HG03558 (cell line): ENCODE results near the gene IL17C.

Experiments
- ATAC-seq: cut with Tn5 transposase; IDR thresholded peaks from one replicate; pipeline ENCODE4 v1.9.1; 2021; ENCODE audit warnings: moderate number of reproducible peaks; ENCODE audit not compliant: unreplicated experiment; ENCODE audit errors: extremely low read depth

The IL17C gene

DNA sequence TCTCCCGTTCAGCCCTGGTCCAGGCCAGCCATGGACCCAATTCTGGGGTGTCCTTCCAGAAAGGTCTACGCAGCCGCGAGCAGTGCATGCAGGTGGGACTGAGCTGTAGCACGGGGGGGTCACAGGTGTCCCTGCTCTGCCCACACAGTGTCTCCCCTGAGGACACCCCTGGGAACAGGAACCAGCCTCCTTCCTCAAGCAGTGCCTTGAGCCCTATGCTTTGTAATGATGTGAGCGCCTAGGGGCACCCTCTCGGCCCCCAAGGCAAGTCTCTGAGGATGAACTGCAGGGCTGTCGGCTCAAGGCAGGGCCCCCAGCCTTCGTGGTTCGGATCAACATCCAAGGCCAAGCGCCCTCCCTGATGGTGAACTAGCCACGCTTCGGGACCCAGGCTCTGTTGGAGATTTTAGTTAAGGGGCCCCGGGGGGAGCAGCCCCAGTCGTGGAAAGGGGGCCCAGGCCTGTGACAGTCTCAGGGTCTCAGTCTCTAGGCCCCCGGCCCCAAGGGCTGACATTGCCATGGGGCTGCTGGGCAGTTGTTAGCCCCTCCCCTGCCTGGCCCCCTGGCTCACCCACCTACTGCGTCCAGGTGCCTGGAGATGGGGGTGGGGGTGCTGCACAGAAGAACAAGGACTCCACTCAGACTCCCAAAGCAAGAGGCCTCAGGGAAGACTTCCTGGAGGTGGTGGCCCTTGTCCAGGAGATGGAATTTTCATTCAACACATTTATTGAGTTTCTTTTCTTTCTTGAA lies 2.3 kb downstream of the IL17C start:
- ATAC-seq, result no peak

DNA sequence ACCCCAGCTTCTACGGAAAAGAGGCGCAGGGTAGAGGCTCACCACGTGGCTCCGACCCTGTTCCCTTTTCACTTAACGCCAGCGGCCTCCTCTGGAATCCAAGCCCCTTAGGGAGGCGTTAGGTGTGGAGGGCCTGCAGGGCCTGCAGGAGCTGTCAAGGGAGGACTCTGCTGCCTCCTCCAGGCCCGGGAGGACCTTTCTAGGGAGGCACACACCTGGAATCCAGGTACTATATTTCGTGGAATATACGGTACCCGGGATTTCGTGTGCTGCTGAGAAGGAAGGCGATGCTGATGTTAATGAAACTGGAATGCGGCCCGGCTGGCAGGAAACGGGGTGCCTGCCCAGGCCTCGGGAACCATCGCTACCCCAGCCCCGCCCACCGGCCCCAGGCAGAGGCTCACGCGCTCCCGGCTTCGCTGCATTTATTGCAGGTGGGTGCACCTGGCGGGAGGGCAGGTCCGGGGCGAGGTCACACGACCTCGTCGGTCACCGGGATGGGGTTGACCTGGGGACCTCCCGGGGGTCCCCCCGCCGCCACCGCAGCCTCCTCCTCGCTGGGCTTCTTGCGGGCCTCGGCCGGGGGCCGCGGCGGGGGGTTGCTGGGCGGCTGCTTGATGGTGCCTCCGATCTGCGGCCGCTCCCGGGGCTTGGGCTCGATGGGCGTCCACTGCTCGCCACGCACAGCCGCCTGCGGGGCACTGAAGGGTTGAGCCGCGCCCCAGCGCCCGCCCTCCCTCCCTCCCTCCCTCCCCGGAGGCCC lies 4.7 kb downstream of the IL17C start:
- no peak for ATAC-seq

DNA sequence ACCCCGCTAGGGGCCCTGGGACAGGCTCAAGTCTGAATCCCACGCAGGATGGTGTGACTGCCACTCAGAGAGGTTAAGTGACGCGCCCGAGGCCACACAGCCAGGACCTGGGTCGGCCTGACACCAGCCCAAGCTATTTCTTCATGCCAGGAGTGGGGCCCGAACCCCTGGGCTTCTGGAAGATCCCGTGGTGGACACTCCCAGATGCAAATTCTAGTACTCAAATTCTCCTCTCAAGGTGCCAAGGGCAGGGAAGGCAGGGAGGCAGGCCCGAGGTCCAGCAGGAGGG lies 5.2 kb downstream of the IL17C start:
- no peak for ATAC-seq

DNA sequence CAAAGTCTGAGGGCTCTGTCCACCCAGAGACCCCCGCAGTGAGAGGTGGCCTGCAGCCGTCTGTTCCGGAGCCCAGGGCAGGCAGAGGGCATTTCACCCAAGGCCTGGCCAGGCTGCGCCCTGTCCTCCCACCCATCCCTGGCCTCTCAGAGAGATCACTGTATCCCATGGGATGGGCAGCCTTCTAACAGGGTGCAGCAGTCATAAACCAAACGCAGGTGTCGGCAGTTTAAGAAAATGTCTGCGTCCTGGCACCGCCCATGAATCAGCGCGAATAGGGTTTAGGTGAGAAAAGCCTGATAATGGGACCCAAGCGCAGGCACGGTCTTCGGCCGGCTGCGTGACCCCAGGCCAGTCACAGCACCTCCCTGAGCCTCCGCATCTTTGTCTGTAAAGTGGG lies 7.1 kb downstream of the IL17C start:
- no peak for ATAC-seq

DNA sequence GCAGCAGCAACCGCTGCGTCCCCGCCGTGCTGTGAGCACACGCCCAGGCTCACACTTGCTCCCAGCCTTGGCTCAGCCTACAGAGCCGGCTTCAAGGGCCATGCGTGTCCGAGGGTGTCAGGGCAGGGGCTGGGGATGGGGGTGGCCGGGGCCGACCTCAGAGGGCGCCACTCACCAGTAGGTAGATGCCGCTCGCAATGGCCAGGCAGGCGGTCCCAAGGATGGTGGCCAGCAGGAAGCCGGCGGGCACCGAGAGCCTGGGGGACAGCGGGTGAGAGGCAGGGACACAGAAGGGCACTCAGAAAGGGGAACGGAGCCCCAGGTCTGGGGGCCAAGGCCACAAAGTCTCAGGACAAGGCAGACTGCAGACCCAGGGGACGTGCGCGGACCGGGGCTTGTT lies 7.6 kb downstream of the IL17C start:
- ATAC-seq, result no peak

DNA sequence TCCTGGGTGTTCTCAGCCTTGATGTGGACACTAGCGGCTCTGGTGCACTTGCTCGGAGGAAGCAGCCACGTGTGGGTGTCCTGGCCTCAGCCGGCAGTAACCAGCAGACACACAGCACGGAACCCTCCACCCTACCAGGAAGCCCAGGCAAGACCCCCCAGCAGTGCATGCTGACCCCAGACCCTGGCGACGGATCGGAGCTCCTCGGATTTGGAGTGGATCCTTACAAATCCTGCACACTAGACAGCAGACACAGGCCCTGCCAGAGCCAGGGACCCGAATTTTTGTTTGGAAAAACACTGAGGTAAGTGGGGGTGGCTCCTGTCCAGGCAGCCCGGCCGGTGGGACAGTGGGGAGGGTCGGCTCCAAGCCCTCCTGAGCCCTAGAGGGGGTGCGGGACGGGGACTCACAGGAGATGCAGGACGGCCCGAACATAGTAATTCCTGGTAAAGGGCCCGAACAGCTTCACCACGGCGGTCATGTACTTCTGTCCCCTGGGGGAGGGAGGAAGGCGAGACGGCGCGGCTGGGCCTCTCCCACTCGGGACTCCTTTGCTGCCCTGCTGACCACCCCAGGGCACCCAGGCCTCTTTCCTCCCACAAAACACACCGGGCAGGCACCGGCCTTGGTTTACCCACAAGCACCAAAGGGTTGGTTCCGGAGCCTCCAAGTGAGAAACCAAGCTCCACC lies 8.1 kb downstream of the IL17C start:
- no peak for ATAC-seq

DNA sequence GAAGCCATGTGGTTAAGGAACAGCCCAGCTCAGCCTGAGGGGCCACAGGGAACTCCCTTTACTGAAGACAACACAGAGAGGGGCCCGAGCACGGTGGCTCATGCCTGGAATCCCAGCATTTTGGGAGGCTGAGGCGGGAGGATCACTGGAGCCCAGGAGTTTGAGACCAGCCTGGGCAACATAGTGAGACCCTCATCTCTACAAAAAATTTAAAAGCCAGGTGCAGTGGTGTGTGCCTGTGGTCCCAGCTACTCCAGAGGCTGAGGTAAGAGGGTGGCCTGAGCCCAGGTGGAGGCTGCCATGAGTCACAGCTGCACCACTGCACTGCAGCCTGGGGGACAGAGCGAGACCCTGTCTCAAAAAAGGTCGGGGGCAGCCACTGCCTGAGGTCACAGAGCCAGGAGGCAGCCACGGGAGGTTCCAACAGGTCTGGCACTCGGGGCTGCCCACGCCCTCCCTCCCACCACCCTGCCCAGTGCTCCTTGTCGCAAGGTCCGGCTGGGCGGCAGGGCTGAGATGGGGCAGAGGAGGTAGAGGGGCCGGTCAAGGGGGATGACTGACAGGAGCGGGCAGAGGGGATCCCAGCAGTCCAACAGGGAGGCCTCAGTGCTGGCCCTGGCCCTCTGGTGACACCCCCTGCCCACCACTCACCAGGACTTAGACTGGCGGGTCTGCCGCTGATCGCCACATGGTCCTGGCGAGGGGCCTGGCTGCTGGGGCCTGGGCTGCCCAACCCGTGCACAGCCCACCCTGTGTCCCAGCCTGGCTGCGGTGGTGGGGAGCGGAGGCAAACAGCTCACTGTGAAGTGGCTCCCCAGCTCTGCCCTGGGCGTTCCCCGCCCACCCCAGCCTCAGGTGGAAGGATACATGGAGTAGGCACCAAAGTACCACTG lies 9.1 kb downstream of the IL17C start:
- no peak for ATAC-seq

DNA sequence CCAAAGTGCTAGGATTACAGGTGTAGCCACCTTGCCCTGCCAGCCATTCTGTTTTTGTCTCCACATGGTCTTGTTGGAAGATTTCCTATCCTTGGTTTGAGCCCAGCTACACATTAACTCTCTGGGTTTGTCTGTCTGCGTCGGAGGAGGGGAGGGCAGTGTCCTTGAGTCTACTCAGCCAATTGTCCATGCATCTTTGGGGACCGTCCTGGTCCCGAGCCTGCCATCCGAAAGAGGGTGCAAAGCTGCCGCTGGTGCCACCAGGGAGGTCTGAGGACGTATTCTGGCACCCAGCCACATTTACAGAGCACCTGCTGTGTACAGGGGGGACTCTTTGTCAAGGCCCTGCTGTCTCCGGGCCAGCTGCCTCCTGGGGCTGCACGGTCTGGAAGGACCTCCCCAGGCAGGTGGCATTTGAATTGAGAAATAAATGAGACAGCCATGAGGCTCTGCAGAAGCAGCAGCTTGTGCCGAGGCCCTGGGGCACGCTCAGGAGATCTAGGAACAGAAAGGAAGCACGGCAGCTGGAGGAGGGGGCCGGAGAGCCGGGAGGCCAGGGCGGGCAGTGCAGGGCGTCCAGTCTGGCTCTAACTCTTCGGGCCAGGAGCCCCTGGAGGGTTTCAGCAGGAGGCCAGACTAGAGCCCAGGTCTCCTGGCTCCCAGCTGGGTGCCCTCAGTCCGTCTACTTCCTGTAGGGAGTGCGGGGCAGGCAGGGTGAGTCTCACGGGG lies 11.0 kb downstream of the IL17C start:
- no peak for ATAC-seq

DNA sequence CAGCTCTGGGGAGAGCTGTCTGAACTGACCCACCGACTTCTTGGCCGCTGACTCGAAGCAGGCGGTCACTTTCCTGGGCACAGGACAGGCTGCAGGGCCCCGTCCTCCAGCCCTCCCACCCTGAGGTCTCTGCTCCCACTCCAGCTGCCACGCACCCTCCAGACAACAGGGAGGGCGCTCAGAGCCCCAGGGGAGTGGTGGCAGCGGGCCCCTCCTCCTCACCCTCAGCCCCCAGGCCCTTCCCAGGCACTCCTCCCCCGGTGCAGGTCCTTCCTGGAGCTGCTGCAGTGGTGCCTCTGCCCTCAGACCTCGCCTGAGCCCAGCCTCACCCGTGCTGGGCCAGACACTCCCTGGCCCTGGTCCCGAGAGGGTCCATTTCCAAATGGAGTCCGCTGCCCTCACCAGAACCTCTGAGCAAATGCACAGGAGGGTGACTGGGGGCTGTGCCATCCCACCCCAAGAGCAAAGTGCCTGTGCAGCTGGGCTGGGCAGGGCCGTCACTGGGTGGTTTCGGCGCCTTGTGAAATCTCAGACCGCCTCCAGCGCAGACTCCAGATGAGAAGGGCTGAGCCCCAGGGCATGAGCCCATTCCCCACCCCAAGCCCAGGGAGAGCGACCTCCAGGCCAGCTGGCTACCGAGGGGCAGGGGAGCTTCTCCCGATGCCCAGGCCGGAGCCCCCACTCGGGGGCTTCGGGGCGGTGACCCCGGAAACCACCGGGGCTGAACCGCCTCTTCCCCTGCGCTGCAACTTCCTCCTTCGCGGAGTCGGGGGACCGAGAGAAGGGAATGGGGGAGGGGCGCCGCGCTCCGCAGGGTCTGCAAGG lies 11.8 kb downstream of the IL17C start:
- peak; percentile 5 for ATAC-seq

DNA sequence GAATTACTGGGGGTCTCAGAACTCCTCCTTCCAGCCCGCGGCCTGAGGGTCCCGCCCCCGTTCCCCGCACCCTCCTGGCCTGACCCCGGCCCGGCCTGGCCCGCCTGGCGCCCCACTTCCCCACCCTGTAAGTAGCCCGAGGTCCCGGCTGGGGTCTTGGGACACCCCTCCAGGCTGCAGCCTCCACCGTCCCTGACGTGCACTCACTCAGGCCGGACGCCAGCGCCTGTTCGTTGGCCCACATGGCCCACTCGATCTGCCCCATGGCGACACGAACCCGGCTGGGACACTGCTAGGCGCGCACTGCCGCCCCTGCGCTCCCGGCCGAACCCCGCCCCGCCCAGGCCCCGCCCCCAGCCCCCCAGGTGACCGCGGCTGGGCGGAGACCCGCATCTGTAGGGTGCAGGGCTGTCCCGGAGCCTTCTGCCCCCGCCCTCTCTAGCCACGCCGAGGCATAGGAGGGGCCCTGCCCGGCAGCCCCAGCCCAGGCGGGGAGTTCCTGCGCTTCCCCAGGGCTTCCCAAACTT lies 12.4 kb downstream of the IL17C start, which contains the start of gene CYBA:
CYBA (minus strand) TSS at position 305 of the 527 bp plus-strand sequence; CDS start at position 265, 40 bp downstream.
- peak; percentile 20 for ATAC-seq

DNA sequence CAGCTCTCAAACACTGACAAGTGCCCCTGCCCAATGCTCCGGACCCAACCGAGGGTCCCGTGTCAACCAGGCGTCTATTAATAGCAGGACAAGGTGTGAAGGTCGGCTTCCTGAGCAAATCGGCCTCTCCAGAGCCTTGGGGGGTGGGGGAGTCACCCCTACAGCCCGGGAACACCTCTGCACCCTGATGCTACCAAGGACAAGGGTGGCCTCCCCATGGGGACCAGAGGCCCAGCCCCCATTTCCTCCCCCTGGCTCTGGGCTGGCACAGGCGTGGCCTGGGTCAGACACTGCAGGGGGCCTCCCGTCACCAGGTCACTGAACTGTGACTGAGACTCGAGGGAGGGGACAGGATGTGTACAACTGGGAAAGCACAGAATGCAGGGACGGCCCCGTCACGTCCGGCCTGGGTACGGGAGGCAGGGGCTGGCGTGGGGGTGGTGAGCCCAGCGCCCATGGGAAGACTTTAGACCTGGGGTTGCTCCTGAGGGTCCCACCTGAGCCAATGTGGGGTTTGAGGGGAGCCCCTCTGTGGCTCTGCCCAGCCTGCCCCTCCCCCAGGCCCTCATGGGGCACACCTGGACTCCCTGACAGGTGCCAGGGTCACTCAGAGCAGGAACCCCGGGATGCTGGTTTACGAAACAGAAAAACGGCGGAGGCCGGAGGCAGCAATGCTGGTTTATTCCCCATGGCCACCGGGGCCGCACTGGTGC lies 13.1 kb downstream of the IL17C start:
- peak; percentile 50 for ATAC-seq

DNA sequence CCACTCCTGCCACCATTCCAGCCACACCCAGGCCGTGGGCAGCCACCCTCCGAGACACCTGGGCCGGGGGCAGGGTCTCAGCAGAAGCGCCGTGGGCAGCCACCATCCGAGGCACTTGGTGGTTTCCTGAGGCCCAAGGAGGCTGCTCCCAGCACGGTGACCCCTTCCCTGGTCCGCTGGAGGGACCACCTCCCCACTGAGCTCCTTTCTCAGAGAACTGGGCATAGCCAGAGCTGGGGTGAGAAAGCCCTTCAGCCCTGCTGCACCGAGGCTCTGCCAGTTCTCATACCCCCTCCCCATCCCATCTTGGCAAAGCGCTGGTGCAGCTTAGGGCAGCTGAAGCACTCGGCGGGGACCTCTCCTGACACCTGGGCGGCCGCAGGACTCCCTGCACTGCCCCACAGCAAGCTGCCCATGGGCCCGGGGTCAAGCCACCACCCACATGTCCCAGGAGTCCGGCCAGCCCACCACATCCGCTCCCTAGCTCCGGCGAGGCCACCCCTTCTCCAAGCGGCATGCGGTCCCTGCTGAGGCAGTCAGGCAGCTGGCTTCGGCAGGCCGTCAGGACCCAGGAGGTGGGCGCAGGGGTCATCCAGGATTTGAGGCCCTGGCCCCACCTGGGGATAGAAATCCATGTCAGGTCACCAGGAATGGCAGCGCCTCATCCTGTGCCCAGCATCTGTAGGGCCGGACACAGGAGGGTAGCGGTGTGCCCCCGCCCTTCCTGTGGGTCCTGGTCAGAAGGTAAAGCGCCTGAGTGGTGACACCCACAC lies 13.8 kb downstream of the IL17C start:
- ATAC-seq, result no peak

DNA sequence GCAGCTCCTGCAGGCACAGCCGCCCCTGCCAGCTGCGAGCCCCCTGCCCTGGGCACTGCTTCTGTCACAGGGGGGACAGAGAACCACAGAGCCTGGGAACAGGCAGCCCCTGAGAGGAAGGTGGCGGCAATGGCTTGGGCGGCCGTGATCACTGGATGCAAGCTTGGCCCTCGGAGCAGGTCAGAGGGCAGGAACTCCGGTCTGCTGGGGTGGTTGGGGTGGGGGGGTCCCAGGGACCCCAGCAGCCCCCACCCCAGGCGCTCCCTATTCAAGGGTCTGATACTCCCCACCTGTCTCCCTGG lies 14.3 kb downstream of the IL17C start:
- ATAC-seq, result no peak

DNA sequence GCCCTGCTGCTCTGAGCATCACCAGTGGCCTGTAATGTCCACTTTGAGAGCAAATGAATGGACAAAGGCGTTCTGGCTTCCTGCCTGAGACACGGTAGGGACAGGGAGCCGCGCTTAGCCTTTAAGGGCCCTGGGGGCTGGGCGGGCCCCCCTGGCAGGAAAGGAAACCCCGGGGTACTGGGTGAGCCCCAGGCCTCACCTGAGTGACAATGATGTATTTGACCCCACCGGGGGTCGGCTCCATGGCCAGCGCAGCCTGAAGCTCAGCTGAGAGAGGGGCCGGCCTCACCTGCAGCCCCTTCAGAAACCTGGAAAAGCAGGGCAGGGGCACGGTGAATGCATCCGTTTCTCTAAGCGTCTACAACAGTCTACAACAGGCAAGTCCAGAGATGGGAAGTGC lies 14.7 kb downstream of the IL17C start:
- no peak for ATAC-seq

DNA sequence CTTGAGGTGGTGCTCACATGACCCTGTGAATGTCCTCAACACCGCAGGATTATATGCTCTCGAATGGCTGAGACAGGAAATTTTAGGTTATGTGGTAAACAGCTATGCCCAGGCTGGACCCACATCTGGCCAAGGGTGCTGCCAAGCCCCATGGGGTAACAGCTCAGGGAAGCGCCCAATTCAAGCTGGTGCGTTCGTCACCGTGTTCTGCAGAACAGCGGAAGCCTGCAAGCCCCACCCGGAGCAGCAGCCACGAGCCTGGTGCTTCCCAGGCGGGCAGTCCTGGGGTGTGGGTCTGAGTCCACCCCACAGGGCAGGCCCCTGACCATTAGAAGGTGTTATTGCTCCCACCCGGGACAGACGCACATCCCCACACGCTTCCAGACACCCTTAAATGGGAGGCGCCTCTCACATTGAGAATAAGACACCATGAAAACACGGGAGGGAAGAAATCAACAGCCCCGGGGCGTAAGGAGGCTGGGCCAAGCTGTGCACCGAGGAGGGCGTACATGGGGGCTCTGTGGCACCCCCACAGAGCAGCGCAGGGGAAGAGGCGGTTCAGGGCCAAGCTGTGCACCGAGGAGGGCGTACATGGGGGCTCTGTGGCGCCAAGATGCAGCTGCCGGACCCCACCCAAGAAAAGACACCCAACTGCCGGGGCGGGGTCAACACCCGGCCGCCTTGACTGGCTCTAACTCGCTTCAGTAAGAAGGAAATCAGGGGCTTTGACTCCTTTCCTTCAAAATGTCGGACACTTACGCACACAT lies 15.4 kb downstream of the IL17C start:
- ATAC-seq, result no peak

DNA sequence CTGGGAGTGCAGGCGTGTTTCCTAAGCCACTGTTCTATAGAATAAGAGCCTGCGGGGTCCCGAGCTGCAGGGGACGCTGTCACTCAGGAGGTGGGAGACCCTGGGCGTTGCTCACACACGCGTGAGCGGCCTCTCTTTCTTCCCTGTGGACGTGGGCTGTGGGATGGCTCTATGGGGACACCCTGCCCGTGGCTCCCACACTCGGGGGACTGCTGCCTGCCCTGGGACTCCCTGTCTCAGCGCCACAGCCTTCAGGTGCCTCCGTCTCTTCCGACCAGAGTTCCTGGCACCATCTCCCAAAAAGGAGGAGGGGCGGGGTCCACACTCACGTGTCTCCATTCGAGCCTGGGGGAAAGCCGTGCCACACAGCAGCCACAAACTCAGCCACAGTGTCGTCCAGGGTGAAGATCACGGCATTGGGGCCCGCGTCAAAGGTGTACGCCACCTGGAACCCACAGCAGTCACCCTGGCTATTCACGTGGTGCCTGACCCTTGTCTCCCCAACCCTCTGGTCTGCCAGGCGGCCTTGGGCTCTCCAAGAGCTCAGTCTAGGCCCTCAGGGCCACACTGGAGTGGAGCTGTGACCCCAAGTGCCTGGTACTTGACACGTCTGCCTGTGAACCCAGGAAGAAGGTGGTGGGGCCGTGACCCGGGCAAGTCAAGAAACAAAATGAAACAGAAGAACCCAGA lies 16.1 kb downstream of the IL17C start:
- ATAC-seq, result no peak
